ENCODE results near the gene TMEM179.

The TMEM179 gene

GRCh38 chr14:104577847-104578301 is 26.7 kb downstream of the TMEM179 start:
- DNase-seq (ENCODE audit: extremely low read depth, low read depth): no peak
- no peak for TF ChIP-seq CTCF (IDR thresholded peaks at IDR 0.05; ENCODE audit: low read depth, low read length, missing control alignments)
- H3K4me3 ChIP-seq (replicated peaks; ENCODE audit: low read depth, low read length): no peak overlapping the region

- no peak overlapping the region for H3K4me3 ChIP-seq (replicated peaks; ENCODE audit: low read depth, low read length)
- no peak for DNase-seq (ENCODE audit: extremely low read depth, low read depth)
- no peak for TF ChIP-seq CTCF (IDR thresholded peaks at IDR 0.05; ENCODE audit: low read depth, low read length, missing control alignments)
Observed at GRCh38 chr14:104577426-104577825, 27.1 kb downstream of the TMEM179 start.

- no peak for TF ChIP-seq CTCF (IDR thresholded peaks at IDR 0.05; ENCODE audit: low read depth, low read length, missing control alignments)
- no peak for DNase-seq (ENCODE audit: extremely low read depth, low read depth)
- no peak overlapping the region for H3K4me3 ChIP-seq (replicated peaks; ENCODE audit: low read depth, low read length)
Observed at GRCh38 chr14:104576970-104577332, 27.6 kb downstream of the TMEM179 start.

- no peak for TF ChIP-seq CTCF (IDR thresholded peaks at IDR 0.05; ENCODE audit: low read depth, low read length, missing control alignments)
- DNase-seq (ENCODE audit: extremely low read depth, low read depth): no peak
- no peak overlapping the region for H3K4me3 ChIP-seq (replicated peaks; ENCODE audit: low read depth, low read length)
Observed at GRCh38 chr14:104576232-104576969, 28.2 kb downstream of the TMEM179 start.

GRCh38 chr14:104574978-104575583 is 29.5 kb downstream of the TMEM179 start:
- no peak overlapping the region for H3K4me3 ChIP-seq (replicated peaks; ENCODE audit: low read depth, low read length)
- TF ChIP-seq CTCF (IDR thresholded peaks at IDR 0.05; ENCODE audit: low read depth, low read length, missing control alignments): no peak
- no peak for DNase-seq (ENCODE audit: extremely low read depth, low read depth)

- DNase-seq (ENCODE audit: extremely low read depth, low read depth): no peak
- H3K4me3 ChIP-seq (replicated peaks; ENCODE audit: low read depth, low read length): no peak overlapping the region
- TF ChIP-seq CTCF (IDR thresholded peaks at IDR 0.05; ENCODE audit: low read depth, low read length, missing control alignments): no peak
Observed at GRCh38 chr14:104574536-104574935, 30.0 kb downstream of the TMEM179 start.
